Kidney (tissue), 14 donors: Measurements from ENCODE around the gene HDAC10. TPM values are rescaled to one million over a fixed set of nuclear protein-coding genes. Genes with fewer than 3 reads are reported as not detected.
A peak's percentile ranks its signal among the peaks of the same experiment; 100 is the strongest.

ENCODE experiments used
- DNase-seq, 5 donors: peaks; one replicate each; pipeline ENCODE4 v3.0.0-alpha.2; 2013 to 2020
- FAIRE-seq: peaks from 2 replicates; lab custom pipeline; 2012; peaks lifted over from hg19 to GRCh38; lab: Jason Lieb, UNC
- H3K27ac ChIP-seq, 2 donors: one replicate each; pipeline ENCODE4 v1.7.0; 2013; ENCODE audit warnings: low read depth in 2 of 2, low read length in 2 of 2, inconsistent platforms in 1 of 2
- H3K27me3 ChIP-seq: one replicate; pipeline ENCODE4 v1.7.1; 2013; ENCODE audit warnings: low read length, inconsistent platforms; ENCODE audit not compliant: control insufficient read depth, insufficient read depth
- H3K36me3 ChIP-seq, 3 donors: one replicate each; pipeline versions ENCODE4 v1.7.0 to v1.7.1; 2013; ENCODE audit warnings: low read length in 3 of 3, control low read depth in 1 of 3, inconsistent platforms in 1 of 3; ENCODE audit not compliant: insufficient read depth in 3 of 3, control insufficient read depth in 2 of 3
- H3K4me1 ChIP-seq, 3 donors: one replicate each; pipeline versions ENCODE4 v1.7.0 to v1.7.1; 2013; ENCODE audit warnings: low read length in 3 of 3, inconsistent platforms in 1 of 3, low read depth in 1 of 3; ENCODE audit not compliant: control insufficient read depth in 2 of 3, insufficient read depth in 2 of 3
- H3K4me3 ChIP-seq, 3 donors: one replicate each; pipeline versions ENCODE4 v1.7.0 to v1.8.1; 2013; ENCODE audit warnings: low read length in 3 of 3, control low read depth in 1 of 3, inconsistent platforms in 1 of 3
- H3K9ac ChIP-seq, 3 donors: one replicate each; pipeline versions ENCODE4 v1.7.0 to v1.7.1; 2013; ENCODE audit warnings: low read length in 3 of 3, control low read depth in 1 of 3, inconsistent platforms in 1 of 3
- H3K9me3 ChIP-seq, 3 donors: one replicate each; pipeline versions ENCODE4 v1.7.0 to v1.7.1; 2013; ENCODE audit warnings: low read length in 3 of 3, control low read depth in 1 of 3, inconsistent platforms in 1 of 3; ENCODE audit not compliant: control insufficient read depth in 2 of 3, insufficient read depth in 1 of 3
- CTCF ChIP-seq: IDR thresholded peaks from 3 replicates; pipeline ENCODE4 v1.5.1; 2012; ENCODE audit warnings: mild to moderate bottlenecking, moderate library complexity, borderline replicate concordance; ENCODE audit not compliant: insufficient read depth; ENCODE audit errors: extremely low read depth
- intact Hi-C: fragments of 100-400 bp; cut with DNase I; formaldehyde crosslinking; loops from one replicate; pipeline ENCODE4 v1.11.1; 2022
- polyA plus RNA-seq: library from polyadenylated mRNA; stranded (reverse); fragments of 350-450 nt; fragmentation: Illumina TruSeq; extraction: RNeasy Lipid Tissue Mini Kit (QIAGEN cat#74804); gene quantifications from one replicate; pipeline ENCODE4 v1.2.3, GENCODE V29; 2014; ENCODE audit warnings: low read depth, low replicate concordance; ENCODE audit not compliant: insufficient read depth
- total RNA-seq: library from RNA; stranded (reverse); fragmentation: NEBNext Ultra II Directional; extraction: Animal tissue kit (Norgen Biotek cat#: 25700); gene quantifications from one replicate; pipeline ENCODE4 v1.2.1, GENCODE V29; 2021
- donor health status: control.
- donor health status: control.
- donor health status: control.
- donor health status: control.
- donor health status: control.
- donor health status: DM: yes; HTN: yes; CAD: no.
- donor health status: Normal renal cell carcinoma (clear cell type).

The HDAC10 gene
- total and polyA plus RNA-seq, 2 donors from 2014 or later, result 20.4 to 43.8 TPM

GRCh38 chr22:50269573-50269969, 18.5 kb upstream of the HDAC10 start:
- intact Hi-C loops, result no loop called here
- H3K4me1 ChIP-seq, result peaks cover 0 to 25% (median 4%) of the 10 kb centered on the region in 3 donors
- H3K9me3 ChIP-seq, result no peaks in the 10 kb centered on the region
- DNase-seq (peak in 1 of 5 donors; percentile 38), FAIRE-seq (no peak)
- H3K9ac ChIP-seq, result peak overlapping the region in 1 of 3 donors; percentile 3
- H3K27ac ChIP-seq, result no peak overlapping the region
- TF ChIP-seq CTCF, result no peak
- no peaks in the 10 kb centered on the region for H3K36me3 ChIP-seq
- H3K27me3 ChIP-seq, result no peaks in the 10 kb centered on the region
- no peak overlapping the region for H3K4me3 ChIP-seq

GRCh38 chr22:50268655-50269113, 17.6 kb upstream of the HDAC10 start:
- Histone ChIP-seq H3K27ac (no peak overlapping the region), H3K27me3 (no peaks in the 10 kb centered on the region), H3K9me3 (no peaks in the 10 kb centered on the region), H3K4me1 (peaks cover 0 to 25% (median 4%) of the 10 kb centered on the region in 3 donors), H3K4me3 (no peak overlapping the region), H3K36me3 (no peaks in the 10 kb centered on the region), H3K9ac (no peak overlapping the region)
- FAIRE-seq (no peak), DNase-seq (peak in 1 of 5 donors; percentile 54)
- intact Hi-C loops, result no loop called here
- no peak for TF ChIP-seq CTCF

- no peak overlapping the region for H3K27ac ChIP-seq
- H3K27me3 ChIP-seq, result no peaks in the 10 kb centered on the region
- FAIRE-seq (no peak), DNase-seq (peak in 4 of 5 donors; percentile 67 to 87 (median 76))
- H3K9ac ChIP-seq, result no peak overlapping the region
- H3K36me3 ChIP-seq, result no peaks in the 10 kb centered on the region
- H3K9me3 ChIP-seq, result no peaks in the 10 kb centered on the region
- peak; percentile 36 for TF ChIP-seq CTCF
- H3K4me1 ChIP-seq, result peaks cover 0 to 26% (median 4%) of the 10 kb centered on the region in 3 donors
- intact Hi-C loops, result no loop called here
- peak overlapping the region in 1 of 3 donors; percentile 13 for H3K4me3 ChIP-seq
Measured at GRCh38 chr22:50267591-50268390, 16.7 kb upstream of the HDAC10 start.
